Heart left ventricle (tissue), 16 donors: Measurements from ENCODE around the gene KIF5C. TPM values are rescaled to one million over a fixed set of nuclear protein-coding genes. Genes with fewer than 3 reads are reported as not detected.

Experiments
- ATAC-seq, 4 donors: fragments of 200-7000 bp; cut with Tn5 transposase; one replicate each; pipeline ENCODE4 v1.9.1; 2020 to 2022; ENCODE audit warnings: moderate library complexity in 4 of 4, mild to moderate bottlenecking in 3 of 4, moderate number of reproducible peaks in 1 of 4
- DNase-seq, 5 donors: peaks; one replicate each; pipeline ENCODE4 v3.0.0-alpha.2; 2020
- H3K27ac ChIP-seq, 12 donors: fragments of 200-600 bp; sonication (generic) in 4 of 12; one replicate each; pipeline versions ENCODE4 v1.5.0 to v1.8.0; 2016 to 2022; ENCODE audit warnings: mild to moderate bottlenecking in 2 of 12
- H3K27me3 ChIP-seq, 9 donors: fragments of 200-600 bp; sonication (generic) in 2 of 9; one replicate each; pipeline versions ENCODE4 v1.5.1 to v1.8.0; 2016 to 2022; ENCODE audit warnings: mild to moderate bottlenecking in 3 of 9
- H3K36me3 ChIP-seq, 9 donors: fragments of 200-600 bp; sonication (generic) in 2 of 9; one replicate each; pipeline versions ENCODE4 v1.5.0 to v1.8.0; 2018 to 2022; ENCODE audit warnings: mild to moderate bottlenecking in 2 of 9
- H3K4me1 ChIP-seq, 12 donors: fragments of 200-600 bp; sonication (generic) in 4 of 12; one replicate each; pipeline versions ENCODE4 v1.5.0 to v1.8.0; 2016 to 2022; ENCODE audit warnings: mild to moderate bottlenecking in 3 of 12
- H3K4me3 ChIP-seq, 12 donors: fragments of 200-600 bp; sonication (generic) in 4 of 12; one replicate each; pipeline versions ENCODE4 v1.5.0 to v1.8.0; 2017 to 2022; ENCODE audit warnings: mild to moderate bottlenecking in 9 of 12, moderate library complexity in 4 of 12
- H3K9me3 ChIP-seq, 12 donors: fragments of 200-600 bp; sonication (generic) in 4 of 12; one replicate each; pipeline versions ENCODE4 v1.5.0 to v1.8.0; 2016 to 2022; ENCODE audit warnings: mild to moderate bottlenecking in 1 of 12
- CTCF ChIP-seq, 12 donors: fragments of 200-600 bp; sonication (generic) in 4 of 12; IDR thresholded peaks; one replicate each; pipeline versions ENCODE4 v1.5.0 to v1.8.0; 2018 to 2022; ENCODE audit warnings: antibody characterized with exemption in 12 of 12, mild to moderate bottlenecking in 5 of 12
- POLR2A ChIP-seq, 2 donors: fragments of 450-650 bp; IDR thresholded peaks; one replicate each; pipeline ENCODE4 v1.6.1; 2017; ENCODE audit warnings: antibody characterized with exemption in 2 of 2, mild to moderate bottlenecking in 2 of 2, moderate library complexity in 2 of 2
- WGBS, 4 donors: extraction: QIAGEN DNeasy Blood & Tissue Kit in 2 of 4; methylation state at CpG; one replicate each; pipeline versions ENCODE4 v1.1.5 to v1.1.7; 2013 to 2018; 5-methylcytosine and 5-hydroxymethylcytosine counted together
- intact Hi-C, 10 donors: fragments of 100-400 bp; cut with DNase I; formaldehyde crosslinking; loops; one replicate each; pipeline versions ENCODE4 v1.11.1 to v1.14.2; 2022
- polyA plus RNA-seq, 2 donors: library from polyadenylated mRNA; stranded (reverse); fragments of 200-250 nt; gene quantifications; one replicate each; pipeline ENCODE4 v1.2.3, GENCODE V29; 2013
- total RNA-seq, 9 donors: library from RNA; depleted of rRNA in 2 of 9; stranded (reverse); fragments of >200 nt in 2 of 9; fragmentation: NEBNext Ultra II Directional in 3 of 9; extraction: Animal tissue kit (Norgen Biotek cat#: 25700) in 3 of 9; gene quantifications; one replicate each; pipeline versions ENCODE4 v1.1.0 to v1.2.4, GENCODE V29; 2016 to 2023
- donor health status: ischemic (EF 13 %, LVEDD 7.1; RV severe dilation, severe dysfunction).
- donor health status: healthy with polysubstance abuse.
- donor health status: DM: no; HTN: yes; CAD: no.
- donor health status: DM: no; HTN: no; CAD: no.
- donor health status: ischemic (EF 25% LVEDD 6.9; RV normal size, moderate dysfunction).
- donor health status: ischemic (EF 25% LVEDD 5.7; RV mildly dilated, moderate dysfunction).
- donor health status: healthy.
- donor health status: DM: yes; HTN: yes; CAD: no.
- donor health status: ischemic (EF 35%, LVEDD 5.7; RV mildly dilated, moderate dysfunction).
- donor health status: nonischemic (EF 11% LVEDD 7.7; RV severe dilation, severe dysfunction).
- donor health status: DM: yes; HTN: yes; CAD: no.
- donor health status: PGD.
- donor health status: ischemic (EF 29% LVEDD 5.4; RV normal size, mild dysfunction).
- donor health status: nonischemic (EF 23%, LVEDD 6.1; RV moderate dilation, normal function).

KIF5C gene
- total and polyA plus RNA-seq, 11 donors: 0.22 to 1.4 (median 0.48) TPM

- Histone ChIP-seq H3K27ac (no peak overlapping the region), H3K36me3 (no peaks in the 10 kb centered on the region), H3K4me3 (no peak overlapping the region), H3K9me3 (no peaks in the 10 kb centered on the region), H3K27me3 (no peaks in the 10 kb centered on the region), H3K4me1 (no peaks in the 10 kb centered on the region)
- ATAC-seq: no peak
- TF ChIP-seq CTCF (IDR thresholded peaks at IDR 0.05): no peak
- no peak for TF ChIP-seq POLR2A (IDR thresholded peaks at IDR 0.05)
- no peak for DNase-seq
- intact Hi-C loops: no loop called here
- WGBS, 4 donors: 50 to 56% (median 51%) methylated on average over 7 of the region's 7 CpGs
These were observed 94.6 kb downstream of the KIF5C start for GRCh38 chr2:148969659-148970061.

DNA sequence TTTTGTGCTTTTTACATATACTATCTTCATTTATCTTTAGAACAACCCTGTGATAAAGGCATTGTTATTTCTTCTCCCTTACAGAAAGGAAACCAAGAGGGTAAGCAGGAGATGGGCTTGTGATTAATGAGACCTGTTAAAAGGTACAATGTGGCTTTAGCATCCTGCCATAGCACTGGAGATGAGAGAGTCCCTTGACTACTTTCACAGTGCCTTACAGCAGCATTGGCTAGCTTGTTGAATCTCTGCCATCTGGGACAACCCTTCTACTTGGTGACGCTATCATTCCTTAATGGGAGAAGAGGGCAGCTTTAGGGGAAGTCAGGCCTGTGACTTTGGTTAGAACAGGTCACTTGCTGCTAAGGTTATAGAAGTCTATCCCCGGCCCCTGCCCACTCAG, 95.4 kb downstream of the KIF5C start:
- Histone ChIP-seq H3K36me3 (no peaks in the 10 kb centered on the region), H3K27ac (no peak overlapping the region), H3K27me3 (no peaks in the 10 kb centered on the region), H3K9me3 (no peaks in the 10 kb centered on the region), H3K4me3 (no peak overlapping the region), H3K4me1 (no peaks in the 10 kb centered on the region)
- DNase-seq: no peak
- ATAC-seq: no peak
- intact Hi-C loops: no loop called here
- TF ChIP-seq POLR2A (IDR thresholded peaks at IDR 0.05) (no peak), CTCF (IDR thresholded peaks at IDR 0.05) (no peak)
- 79 to 91% (median 86%) methylated on average over 2 of the region's 2 CpGs for WGBS, 4 donors

DNA sequence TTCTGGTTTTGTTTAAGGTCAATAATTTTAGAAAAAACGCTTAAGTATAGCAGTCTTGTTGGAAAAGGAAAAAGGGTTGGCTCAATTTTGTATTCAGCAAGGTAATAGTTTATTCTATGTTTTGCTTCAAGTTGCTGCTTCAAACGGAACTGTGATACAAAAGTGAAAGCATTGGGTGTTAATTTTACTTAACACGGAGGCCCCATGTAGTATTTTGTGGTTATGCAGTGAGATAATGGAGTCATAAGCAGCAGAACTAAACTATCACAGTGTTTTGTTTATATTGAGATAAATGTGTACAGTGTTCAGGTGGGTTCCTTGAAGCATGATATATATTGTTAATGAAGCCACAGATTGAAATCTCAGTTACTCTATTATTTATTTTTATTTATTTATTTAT, 96.5 kb downstream of the KIF5C start:
- H3K36me3 ChIP-seq: no peaks in the 10 kb centered on the region
- TF ChIP-seq POLR2A (IDR thresholded peaks at IDR 0.05) (no peak), CTCF (IDR thresholded peaks at IDR 0.05) (no peak)
- no peaks in the 10 kb centered on the region for H3K9me3 ChIP-seq
- ATAC-seq: no peak
- no peak overlapping the region for H3K4me3 ChIP-seq
- no peak for DNase-seq
- no peaks in the 10 kb centered on the region for H3K27me3 ChIP-seq
- H3K27ac ChIP-seq: no peak overlapping the region
- WGBS, 4 donors: 80 to 84% (median 83%) methylated on average over 3 of the region's 3 CpGs
- intact Hi-C loops: no loop called here
- no peaks in the 10 kb centered on the region for H3K4me1 ChIP-seq

GRCh38 chr2:148974095-148974494, 99.1 kb downstream of the KIF5C start:
- ATAC-seq (no peak), DNase-seq (no peak)
- H3K36me3 ChIP-seq: no peaks in the 10 kb centered on the region
- no peak overlapping the region for H3K27ac ChIP-seq
- no peaks in the 10 kb centered on the region for H3K4me1 ChIP-seq
- H3K9me3 ChIP-seq: no peaks in the 10 kb centered on the region
- H3K4me3 ChIP-seq: no peak overlapping the region
- intact Hi-C loops: no loop called here
- H3K27me3 ChIP-seq: no peaks in the 10 kb centered on the region
- TF ChIP-seq POLR2A (IDR thresholded peaks at IDR 0.05): no peak
- TF ChIP-seq CTCF (IDR thresholded peaks at IDR 0.05): no peak
